Measurements from ENCODE around the gene GOLGA8N.
"Not testable (repeated sequence)": the region's sequence is repeated elsewhere in the genome, so short reads cannot be mapped to it uniquely, and the experiment has no call there.

GRCh38 chr15:32615871-32616426, 22.7 kb downstream of the GOLGA8N start:
- not testable (repeated sequence) for TF ChIP-seq CTCF, EP300, POLR2A (IDR thresholded peaks at IDR 0.05)
